ENCODE results near the gene SLC6A11. TPM values are rescaled to one million over a fixed set of nuclear protein-coding genes. Genes with fewer than 3 reads are reported as not detected.
A peak's percentile ranks its signal among the peaks of the same experiment; 100 is the strongest.

SLC6A11 gene
- total and polyA plus RNA-seq, 4 donors: 0.02 to 0.09 TPM; not detected in 2

DNA sequence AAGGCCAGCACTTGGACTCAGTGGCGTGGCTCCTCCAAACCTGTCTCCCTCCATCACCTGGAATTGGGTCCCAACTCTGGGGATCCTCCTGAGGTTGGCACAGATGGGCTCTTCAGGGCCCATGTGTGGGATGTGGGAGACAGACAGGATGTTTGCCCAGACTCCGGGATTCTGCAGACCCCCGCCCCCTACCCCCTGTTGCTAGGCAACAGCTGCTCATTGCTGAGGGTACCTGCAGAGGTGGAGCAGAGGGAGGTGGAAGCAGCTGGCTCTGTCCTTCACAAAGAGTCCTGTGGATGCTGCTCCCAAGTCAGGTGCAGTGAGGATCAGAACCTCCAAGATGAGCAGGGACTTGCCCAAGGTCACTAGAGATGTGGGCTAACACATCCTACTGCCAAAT lies 136.5 kb downstream of the SLC6A11 start:
- no peaks in the 10 kb centered on the region for H3K36me3 ChIP-seq (ENCODE audit: control insufficient read depth in 4 of 4, insufficient read depth in 4 of 4, low read length in 4 of 4)
- TF ChIP-seq, protein P1, sequence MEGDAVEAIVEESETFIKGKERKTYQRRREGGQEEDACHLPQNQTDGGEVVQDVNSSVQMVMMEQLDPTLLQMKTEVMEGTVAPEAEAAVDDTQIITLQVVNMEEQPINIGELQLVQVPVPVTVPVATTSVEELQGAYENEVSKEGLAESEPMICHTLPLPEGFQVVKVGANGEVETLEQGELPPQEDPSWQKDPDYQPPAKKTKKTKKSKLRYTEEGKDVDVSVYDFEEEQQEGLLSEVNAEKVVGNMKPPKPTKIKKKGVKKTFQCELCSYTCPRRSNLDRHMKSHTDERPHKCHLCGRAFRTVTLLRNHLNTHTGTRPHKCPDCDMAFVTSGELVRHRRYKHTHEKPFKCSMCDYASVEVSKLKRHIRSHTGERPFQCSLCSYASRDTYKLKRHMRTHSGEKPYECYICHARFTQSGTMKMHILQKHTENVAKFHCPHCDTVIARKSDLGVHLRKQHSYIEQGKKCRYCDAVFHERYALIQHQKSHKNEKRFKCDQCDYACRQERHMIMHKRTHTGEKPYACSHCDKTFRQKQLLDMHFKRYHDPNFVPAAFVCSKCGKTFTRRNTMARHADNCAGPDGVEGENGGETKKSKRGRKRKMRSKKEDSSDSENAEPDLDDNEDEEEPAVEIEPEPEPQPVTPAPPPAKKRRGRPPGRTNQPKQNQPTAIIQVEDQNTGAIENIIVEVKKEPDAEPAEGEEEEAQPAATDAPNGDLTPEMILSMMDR (IDR thresholded peaks at IDR 0.05; ENCODE audit: control extremely low read depth, extremely low read depth): no peak
- peaks cover 0 to 7% (median 0%) of the 10 kb centered on the region in 5 donors for H3K4me1 ChIP-seq (ENCODE audit: control insufficient read depth in 5 of 5, insufficient read depth in 5 of 5, low read length in 5 of 5)
- DNase-seq (no peak), ATAC-seq (ENCODE audit: insufficient read depth, low FRiP score) (no peak)
- 58 to 64% methylated on average over 3 of the region's 3 CpGs for WGBS, 2 donors
- no peak overlapping the region for H3K9ac ChIP-seq (ENCODE audit: insufficient read depth in 1 of 2, low read length in 2 of 2)
- H3K4me3 ChIP-seq: no peak overlapping the region
- peaks cover 0 to 3% (median 0%) of the 10 kb centered on the region in 4 donors for H3K9me3 ChIP-seq (ENCODE audit: control insufficient read depth in 4 of 4, insufficient read depth in 3 of 4, low read length in 3 of 4)
- H3K27ac ChIP-seq (ENCODE audit: low read depth in 1 of 2, low read length in 1 of 2): no peak overlapping the region
- peaks cover 0 to 6% (median 0%) of the 10 kb centered on the region in 3 donors for H3K27me3 ChIP-seq (ENCODE audit: control insufficient read depth in 3 of 3, insufficient read depth in 3 of 3, low read length in 2 of 3)

DNA sequence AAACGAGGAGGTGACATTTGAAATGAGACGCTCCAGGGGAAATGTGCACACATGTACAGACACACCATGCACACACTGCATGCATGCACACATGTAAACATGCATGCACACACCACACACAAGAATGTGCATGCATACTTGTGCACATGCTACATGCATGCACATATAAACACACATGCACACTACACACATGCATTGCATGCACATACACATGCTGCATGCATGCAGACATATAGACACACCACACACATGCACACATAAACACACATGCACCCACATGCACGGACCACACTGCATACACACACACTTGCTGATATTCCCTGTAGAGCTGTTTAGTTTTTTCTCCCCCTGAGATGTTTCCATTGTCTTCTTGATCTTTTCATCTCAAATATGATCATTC lies 138.7 kb downstream of the SLC6A11 start:
- no peak for ATAC-seq (ENCODE audit: insufficient read depth, low FRiP score)
- Histone ChIP-seq H3K36me3 (ENCODE audit: control insufficient read depth in 4 of 4, insufficient read depth in 4 of 4, low read length in 4 of 4) (no peaks in the 10 kb centered on the region), H3K9ac (ENCODE audit: insufficient read depth in 1 of 2, low read length in 2 of 2) (no peak overlapping the region), H3K27me3 (ENCODE audit: control insufficient read depth in 3 of 3, insufficient read depth in 3 of 3, low read length in 2 of 3) (peaks cover 0 to 10% (median 0%) of the 10 kb centered on the region in 3 donors), H3K9me3 (ENCODE audit: control insufficient read depth in 4 of 4, insufficient read depth in 3 of 4, low read length in 3 of 4) (peaks cover 0 to 3% (median 0%) of the 10 kb centered on the region in 4 donors), H3K4me3 (no peak overlapping the region), H3K4me1 (ENCODE audit: control insufficient read depth in 5 of 5, insufficient read depth in 5 of 5, low read length in 5 of 5) (peaks cover 0 to 10% (median 0%) of the 10 kb centered on the region in 5 donors), H3K27ac (ENCODE audit: low read depth in 1 of 2, low read length in 1 of 2) (no peak overlapping the region)
- no peak for DNase-seq
- 66 to 87% methylated on average over 3 of the region's 3 CpGs for WGBS, 2 donors
- TF ChIP-seq, protein P1 (IDR thresholded peaks at IDR 0.05; ENCODE audit: control extremely low read depth, extremely low read depth): no peak

GRCh38 chr3:10955711-10956453 lies 139.9 kb downstream of the SLC6A11 start:
- Histone ChIP-seq H3K36me3 (ENCODE audit: control insufficient read depth in 4 of 4, insufficient read depth in 4 of 4, low read length in 4 of 4) (no peaks in the 10 kb centered on the region), H3K4me1 (ENCODE audit: control insufficient read depth in 5 of 5, insufficient read depth in 5 of 5, low read length in 5 of 5) (peaks cover 0 to 10% (median 0%) of the 10 kb centered on the region in 5 donors), H3K9me3 (ENCODE audit: control insufficient read depth in 4 of 4, insufficient read depth in 3 of 4, low read length in 3 of 4) (peaks cover 0 to 3% (median 0%) of the 10 kb centered on the region in 4 donors), H3K4me3 (no peak overlapping the region), H3K9ac (ENCODE audit: insufficient read depth in 1 of 2, low read length in 2 of 2) (no peak overlapping the region), H3K27me3 (ENCODE audit: control insufficient read depth in 3 of 3, insufficient read depth in 3 of 3, low read length in 2 of 3) (peaks cover 0 to 14% (median 0%) of the 10 kb centered on the region in 3 donors), H3K27ac (ENCODE audit: low read depth in 1 of 2, low read length in 1 of 2) (no peak overlapping the region)
- TF ChIP-seq, protein P1 (IDR thresholded peaks at IDR 0.05; ENCODE audit: control extremely low read depth, extremely low read depth): no peak
- no peak for ATAC-seq (ENCODE audit: insufficient read depth, low FRiP score)
- peak in 1 of 3 donors; percentile 18 for DNase-seq
- 72 to 76% methylated on average over 15 of the region's 15 CpGs for WGBS, 2 donors

Measured in lung (tissue), 12 donors.